HL-60 (cell line): ENCODE measurements around the gene CSF3.

ENCODE experiments used
- CTCF ChIP-seq: IDR thresholded peaks from one replicate; pipeline ENCODE4 v1.5.1; 2011; ENCODE audit warnings: low read length, control low read depth, inconsistent platforms; ENCODE audit not compliant: insufficient read depth
- GABPA ChIP-seq: IDR thresholded peaks from 2 replicates; pipeline ENCODE4 v1.6.1; 2012; ENCODE audit warnings: low read depth
- POLR2AphosphoS5 ChIP-seq: IDR thresholded peaks from 2 replicates; pipeline ENCODE4 v1.6.1; 2012; ENCODE audit warnings: low read depth
- REST ChIP-seq: IDR thresholded peaks from 2 replicates; pipeline ENCODE4 v1.6.1; 2012; ENCODE audit warnings: low read depth; ENCODE audit not compliant: insufficient replicate concordance

- no peak for TF ChIP-seq CTCF
- no peak for TF ChIP-seq GABPA
- no peak for TF ChIP-seq REST
- TF ChIP-seq POLR2AphosphoS5 = no peak
Observed at GRCh38 chr17:39979893-39980350, 35.3 kb upstream of the CSF3 start.
